Nephron (organoid): ENCODE measurements around the gene MROH8.
A peak's percentile ranks its signal among the peaks of the same experiment; 100 is the strongest.

ENCODE experiments used
- H3K27ac Mint-ChIP-seq, 3 experiments: 2 replicates each; pipeline ENCODE4 v1.8.0; 2020; ENCODE audit warnings: mixed read lengths in 3 of 3, mild to moderate bottlenecking in 2 of 3, moderate library complexity in 1 of 3
- H3K27me3 Mint-ChIP-seq: 2 replicates; pipeline ENCODE4 v1.8.0; 2021; ENCODE audit warnings: low read depth, mild to moderate bottlenecking, moderate library complexity, mixed read lengths
- H3K36me3 Mint-ChIP-seq: 2 replicates; pipeline ENCODE4 v1.8.0; 2020; ENCODE audit warnings: low read depth, mixed read lengths
- H3K4me1 Mint-ChIP-seq: 2 replicates; pipeline ENCODE4 v1.8.0; 2020; ENCODE audit warnings: mixed read lengths
- H3K4me3 Mint-ChIP-seq, 3 experiments: 2 replicates each; pipeline ENCODE4 v1.8.0; 2020; ENCODE audit warnings: mild to moderate bottlenecking in 3 of 3, mixed read lengths in 3 of 3, moderate library complexity in 2 of 3
- H3K9me3 Mint-ChIP-seq: 2 replicates; pipeline ENCODE4 v1.8.0; 2020; ENCODE audit warnings: mixed read lengths
- TF ChIP-seq, protein P1 (sequence below), 3 experiments: fragments of 200-600 bp; sonication (generic); IDR thresholded peaks; one replicate each; pipeline ENCODE4 v1.5.0; 2021; ENCODE audit warnings: antibody characterized with exemption in 3 of 3; ENCODE audit not compliant: unreplicated experiment in 3 of 3

Gene MROH8

GRCh38 chr20:37202267-37202943 is 23.1 kb upstream of the MROH8 start:
- no peaks in the 10 kb centered on the region for H3K27me3 Mint-ChIP-seq
- peak overlapping the region in 1 of 3 experiments; percentile 24 for H3K27ac Mint-ChIP-seq
- H3K4me3 Mint-ChIP-seq, result no peak overlapping the region
- H3K36me3 Mint-ChIP-seq, result peaks cover 63% of the 10 kb centered on the region
- peaks cover 50% of the 10 kb centered on the region for H3K4me1 Mint-ChIP-seq
- TF ChIP-seq, protein P1, sequence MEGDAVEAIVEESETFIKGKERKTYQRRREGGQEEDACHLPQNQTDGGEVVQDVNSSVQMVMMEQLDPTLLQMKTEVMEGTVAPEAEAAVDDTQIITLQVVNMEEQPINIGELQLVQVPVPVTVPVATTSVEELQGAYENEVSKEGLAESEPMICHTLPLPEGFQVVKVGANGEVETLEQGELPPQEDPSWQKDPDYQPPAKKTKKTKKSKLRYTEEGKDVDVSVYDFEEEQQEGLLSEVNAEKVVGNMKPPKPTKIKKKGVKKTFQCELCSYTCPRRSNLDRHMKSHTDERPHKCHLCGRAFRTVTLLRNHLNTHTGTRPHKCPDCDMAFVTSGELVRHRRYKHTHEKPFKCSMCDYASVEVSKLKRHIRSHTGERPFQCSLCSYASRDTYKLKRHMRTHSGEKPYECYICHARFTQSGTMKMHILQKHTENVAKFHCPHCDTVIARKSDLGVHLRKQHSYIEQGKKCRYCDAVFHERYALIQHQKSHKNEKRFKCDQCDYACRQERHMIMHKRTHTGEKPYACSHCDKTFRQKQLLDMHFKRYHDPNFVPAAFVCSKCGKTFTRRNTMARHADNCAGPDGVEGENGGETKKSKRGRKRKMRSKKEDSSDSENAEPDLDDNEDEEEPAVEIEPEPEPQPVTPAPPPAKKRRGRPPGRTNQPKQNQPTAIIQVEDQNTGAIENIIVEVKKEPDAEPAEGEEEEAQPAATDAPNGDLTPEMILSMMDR (IDR thresholded peaks at IDR 0.05; ENCODE audit: unreplicated experiment in 3 of 3), result peak; percentile 70 to 77 (median 75)
- no peaks in the 10 kb centered on the region for H3K9me3 Mint-ChIP-seq

DNA sequence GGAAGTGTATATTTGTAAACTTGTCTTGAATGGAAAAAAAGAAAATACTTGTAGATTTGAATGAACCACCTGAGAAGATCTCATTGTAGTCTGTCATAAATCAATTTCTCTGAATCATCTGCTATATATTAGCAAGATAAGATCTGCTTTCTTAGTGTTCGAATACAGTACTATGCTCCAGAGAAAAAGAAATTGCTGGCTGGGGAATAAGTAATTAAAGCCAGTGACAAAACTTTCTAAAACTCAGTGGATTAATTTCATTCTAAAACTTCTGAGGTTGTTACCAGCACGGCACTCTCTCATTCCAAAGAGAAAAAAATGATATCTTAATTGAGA is 22.4 kb upstream of the MROH8 start:
- H3K36me3 Mint-ChIP-seq, result peaks cover 62% of the 10 kb centered on the region
- H3K9me3 Mint-ChIP-seq, result no peaks in the 10 kb centered on the region
- H3K4me1 Mint-ChIP-seq, result peaks cover 51% of the 10 kb centered on the region
- H3K27ac Mint-ChIP-seq, result peak overlapping the region in 1 of 3 experiments; percentile 24
- no peaks in the 10 kb centered on the region for H3K27me3 Mint-ChIP-seq
- no peak overlapping the region for H3K4me3 Mint-ChIP-seq
- TF ChIP-seq, protein P1 (IDR thresholded peaks at IDR 0.05; ENCODE audit: unreplicated experiment in 3 of 3), result no peak

DNA sequence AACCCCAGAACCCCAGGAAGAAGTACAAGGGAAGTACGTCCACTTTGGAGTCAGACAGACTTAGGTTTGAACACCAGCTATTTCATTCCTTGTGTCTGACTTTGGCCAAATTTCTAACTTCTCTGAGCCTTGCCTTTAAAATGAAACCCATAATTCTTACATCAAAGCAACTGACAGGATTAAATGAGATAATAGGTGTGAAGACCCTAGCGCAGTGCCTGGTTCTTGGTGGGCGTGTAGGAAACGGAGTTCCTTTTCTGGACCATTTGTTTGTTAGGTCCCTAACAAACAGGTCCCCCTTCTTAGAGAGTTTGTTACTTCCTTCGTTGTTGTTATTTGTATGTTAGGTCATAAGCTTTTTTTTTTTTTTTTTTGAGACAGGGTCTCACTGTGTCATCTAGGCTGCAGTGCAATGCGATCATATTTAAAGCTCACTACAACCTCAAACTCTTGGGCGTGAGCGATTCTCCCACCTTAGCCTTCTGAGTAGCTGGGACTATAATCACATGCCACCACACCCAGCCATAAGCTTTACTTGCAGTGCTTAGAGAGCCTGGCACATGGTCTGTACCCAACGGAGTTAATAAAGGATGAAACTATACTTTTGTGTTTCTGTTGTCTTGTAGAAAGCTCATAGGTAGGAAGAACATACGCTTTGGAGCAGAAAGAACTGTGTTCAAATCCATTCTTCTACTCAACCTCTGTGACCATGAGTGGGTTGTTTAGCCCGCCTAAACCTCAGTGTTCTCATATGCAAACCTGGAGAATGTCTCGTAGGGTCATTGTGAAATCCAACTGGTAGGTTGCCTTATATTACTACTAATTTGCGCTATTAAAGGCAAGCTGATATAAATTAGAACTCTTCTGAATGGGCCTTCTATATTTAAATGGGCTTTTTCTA is 21.8 kb upstream of the MROH8 start:
- Mint-ChIP-seq H3K4me1 (peaks cover 55% of the 10 kb centered on the region), H3K4me3 (no peak overlapping the region), H3K36me3 (peaks cover 64% of the 10 kb centered on the region), H3K9me3 (no peaks in the 10 kb centered on the region), H3K27me3 (no peaks in the 10 kb centered on the region), H3K27ac (peak overlapping the region; percentile 18 to 67 (median 38))
- TF ChIP-seq, protein P1 (IDR thresholded peaks at IDR 0.05; ENCODE audit: unreplicated experiment in 3 of 3), result no peak

DNA sequence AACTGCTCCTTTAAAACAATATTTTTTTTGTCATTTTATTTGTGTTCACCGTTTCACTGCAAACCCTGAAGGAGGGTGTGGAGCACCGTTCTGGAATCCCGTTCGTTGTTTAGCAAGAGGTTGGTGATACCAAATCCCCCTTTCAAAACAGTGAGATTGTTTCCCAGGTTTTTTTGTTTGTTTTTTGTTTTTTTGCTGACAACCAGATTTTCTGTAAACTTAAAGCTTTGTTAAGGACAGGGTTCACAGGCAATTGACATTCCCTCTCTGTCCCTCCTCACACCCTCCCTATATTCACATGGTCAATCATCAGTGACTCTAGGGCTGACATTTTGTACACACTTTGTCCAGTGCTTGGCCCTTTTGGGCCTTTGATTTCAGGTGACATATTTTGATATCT is 21.0 kb upstream of the MROH8 start:
- no peak overlapping the region for H3K4me3 Mint-ChIP-seq
- H3K4me1 Mint-ChIP-seq, result peaks cover 55% of the 10 kb centered on the region
- peaks cover 62% of the 10 kb centered on the region for H3K36me3 Mint-ChIP-seq
- H3K9me3 Mint-ChIP-seq, result no peaks in the 10 kb centered on the region
- H3K27ac Mint-ChIP-seq, result peak overlapping the region; percentile 18 to 67 (median 38)
- TF ChIP-seq, protein P1 (IDR thresholded peaks at IDR 0.05; ENCODE audit: unreplicated experiment in 3 of 3), result no peak
- H3K27me3 Mint-ChIP-seq, result no peaks in the 10 kb centered on the region

DNA sequence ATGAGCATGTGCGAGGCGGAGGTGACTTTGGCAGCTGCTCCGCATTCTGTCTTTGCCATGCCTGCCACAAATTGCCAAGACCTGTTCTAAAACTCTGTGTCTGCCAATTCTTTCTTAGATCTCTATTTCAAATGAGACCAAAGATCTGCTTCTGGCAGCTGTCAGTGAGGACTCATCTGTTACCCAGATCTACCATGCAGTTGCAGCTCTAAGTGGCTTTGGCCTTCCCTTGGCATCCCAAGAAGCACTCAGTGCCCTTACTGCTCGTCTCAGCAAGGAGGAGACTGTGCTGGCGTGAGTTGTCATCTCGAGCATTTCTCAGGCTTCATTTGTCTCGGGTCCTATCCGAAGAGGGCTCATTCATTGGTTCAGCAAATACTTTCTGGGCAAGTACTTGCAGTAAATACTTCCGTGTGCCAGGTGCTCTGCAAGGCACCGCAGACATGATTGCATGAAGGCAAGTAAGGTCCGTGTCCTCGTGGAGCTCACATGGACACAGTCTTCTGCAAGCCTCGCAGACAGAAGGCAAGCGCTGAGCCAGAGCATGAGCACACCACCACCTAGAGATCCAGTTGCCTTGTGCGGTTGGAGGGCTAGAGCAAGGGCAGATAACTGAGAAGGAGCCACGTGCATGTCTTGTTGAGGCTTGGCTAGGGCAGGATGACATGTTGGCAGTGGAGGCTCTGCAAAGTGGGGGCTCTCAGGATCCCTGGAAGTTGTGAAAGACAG is 19.7 kb upstream of the MROH8 start:
- no peaks in the 10 kb centered on the region for H3K9me3 Mint-ChIP-seq
- TF ChIP-seq, protein P1 (IDR thresholded peaks at IDR 0.05; ENCODE audit: unreplicated experiment in 3 of 3), result no peak
- peaks cover 59% of the 10 kb centered on the region for H3K4me1 Mint-ChIP-seq
- peaks cover 50% of the 10 kb centered on the region for H3K36me3 Mint-ChIP-seq
- H3K27me3 Mint-ChIP-seq, result no peaks in the 10 kb centered on the region
- H3K27ac Mint-ChIP-seq, result peak overlapping the region; percentile 8 to 47 (median 9)
- H3K4me3 Mint-ChIP-seq, result no peak overlapping the region
